ENCODE data around the gene MAP2K1. TPM values are rescaled to one million over a fixed set of nuclear protein-coding genes. Genes with fewer than 3 reads are reported as not detected.

MAP2K1 gene
- total and polyA plus RNA-seq, 9 of the 15 experiments (the other 6 are each of a cell fraction or from before 2014, with no cell fraction given): 7.5 to 58.3 (median 30.0) TPM

DNA sequence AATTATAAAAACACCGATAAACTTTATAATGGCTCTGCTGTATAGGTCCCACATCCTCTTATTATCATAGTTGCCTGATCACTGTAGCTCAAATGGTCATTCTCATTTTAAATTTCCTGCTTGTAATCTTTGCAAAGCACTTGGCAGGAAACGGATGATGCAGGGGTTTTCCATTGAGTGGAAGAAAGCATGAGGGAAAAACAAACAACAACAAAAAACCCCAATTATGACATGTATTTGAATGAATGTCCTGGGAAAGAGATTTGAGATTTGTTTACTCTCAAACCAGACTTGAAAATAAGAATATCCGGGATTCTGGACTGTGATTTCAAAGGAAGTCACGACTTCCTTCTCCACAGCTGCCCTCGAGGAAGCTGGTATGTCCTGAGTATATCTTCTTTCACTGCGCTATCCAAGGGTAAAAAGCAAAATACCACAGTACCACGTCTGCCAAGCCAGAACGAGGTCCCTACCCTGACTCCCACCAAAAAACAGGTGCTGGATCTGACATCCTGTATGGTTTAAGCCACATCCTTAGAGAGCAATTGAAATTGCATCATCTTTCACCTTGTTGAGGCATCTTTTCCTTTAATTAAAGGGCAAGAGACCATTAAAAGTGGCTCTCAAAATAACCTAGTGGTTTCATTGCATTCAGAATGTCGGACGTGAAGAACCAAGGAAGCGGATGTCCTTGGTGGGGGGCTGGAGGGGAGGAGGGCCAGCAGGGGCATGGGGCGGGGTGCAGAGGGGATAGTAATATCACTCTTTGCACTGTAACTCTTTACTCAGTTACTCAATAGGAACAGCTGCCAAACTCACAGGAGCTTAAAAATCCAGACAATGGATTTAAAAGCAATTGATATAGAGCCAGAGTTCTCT, 16.7 kb upstream of the MAP2K1 start (continued):
- TF ChIP-seq, protein P1, sequence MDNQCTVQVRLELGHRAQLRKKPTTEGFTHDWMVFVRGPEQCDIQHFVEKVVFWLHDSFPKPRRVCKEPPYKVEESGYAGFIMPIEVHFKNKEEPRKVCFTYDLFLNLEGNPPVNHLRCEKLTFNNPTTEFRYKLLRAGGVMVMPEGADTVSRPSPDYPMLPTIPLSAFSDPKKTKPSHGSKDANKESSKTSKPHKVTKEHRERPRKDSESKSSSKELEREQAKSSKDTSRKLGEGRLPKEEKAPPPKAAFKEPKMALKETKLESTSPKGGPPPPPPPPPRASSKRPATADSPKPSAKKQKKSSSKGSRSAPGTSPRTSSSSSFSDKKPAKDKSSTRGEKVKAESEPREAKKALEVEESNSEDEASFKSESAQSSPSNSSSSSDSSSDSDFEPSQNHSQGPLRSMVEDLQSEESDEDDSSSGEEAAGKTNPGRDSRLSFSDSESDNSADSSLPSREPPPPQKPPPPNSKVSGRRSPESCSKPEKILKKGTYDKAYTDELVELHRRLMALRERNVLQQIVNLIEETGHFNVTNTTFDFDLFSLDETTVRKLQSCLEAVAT (IDR thresholded peaks at IDR 0.05): no peak
- no peak for TF ChIP-seq CHD1 (IDR thresholded peaks at IDR 0.05; ENCODE audit: low read length)
- no peak for TF ChIP-seq GABPB2 (CRISPR knock-in tag; conservative IDR thresholded peaks at IDR 0.05)
- TF ChIP-seq SMARCB1 (IDR thresholded peaks at IDR 0.05; ENCODE audit: insufficient read length, low read depth): no peak
- TF ChIP-seq IRF2 (CRISPR knock-in tag; IDR thresholded peaks at IDR 0.05): no peak
- no peak for TF ChIP-seq MCM3 (IDR thresholded peaks at IDR 0.05)
- no peak for TF ChIP-seq ZNF324 (CRISPR knock-in tag; IDR thresholded peaks at IDR 0.05)
- TF ChIP-seq ZNF165 (CRISPR knock-in tag; IDR thresholded peaks at IDR 0.05; ENCODE audit: borderline replicate concordance): no peak
- TF ChIP-seq SNRNP70 (optimal IDR thresholded peaks at IDR 0.05; ENCODE audit: low read depth, low read length): no peak
- TF ChIP-seq ZNF589 (CRISPR knock-in tag; IDR thresholded peaks at IDR 0.05; ENCODE audit: low read depth): no peak
- no peak for TF ChIP-seq ZNF766 (CRISPR knock-in tag; conservative IDR thresholded peaks at IDR 0.05)
- TF ChIP-seq, protein P2, sequence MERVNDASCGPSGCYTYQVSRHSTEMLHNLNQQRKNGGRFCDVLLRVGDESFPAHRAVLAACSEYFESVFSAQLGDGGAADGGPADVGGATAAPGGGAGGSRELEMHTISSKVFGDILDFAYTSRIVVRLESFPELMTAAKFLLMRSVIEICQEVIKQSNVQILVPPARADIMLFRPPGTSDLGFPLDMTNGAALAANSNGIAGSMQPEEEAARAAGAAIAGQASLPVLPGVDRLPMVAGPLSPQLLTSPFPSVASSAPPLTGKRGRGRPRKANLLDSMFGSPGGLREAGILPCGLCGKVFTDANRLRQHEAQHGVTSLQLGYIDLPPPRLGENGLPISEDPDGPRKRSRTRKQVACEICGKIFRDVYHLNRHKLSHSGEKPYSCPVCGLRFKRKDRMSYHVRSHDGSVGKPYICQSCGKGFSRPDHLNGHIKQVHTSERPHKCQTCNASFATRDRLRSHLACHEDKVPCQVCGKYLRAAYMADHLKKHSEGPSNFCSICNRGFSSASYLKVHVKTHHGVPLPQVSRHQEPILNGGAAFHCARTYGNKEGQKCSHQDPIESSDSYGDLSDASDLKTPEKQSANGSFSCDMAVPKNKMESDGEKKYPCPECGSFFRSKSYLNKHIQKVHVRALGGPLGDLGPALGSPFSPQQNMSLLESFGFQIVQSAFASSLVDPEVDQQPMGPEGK (CRISPR knock-in tag; IDR thresholded peaks at IDR 0.05; ENCODE audit: borderline replicate concordance): no peak
- TF ChIP-seq, protein P3, sequence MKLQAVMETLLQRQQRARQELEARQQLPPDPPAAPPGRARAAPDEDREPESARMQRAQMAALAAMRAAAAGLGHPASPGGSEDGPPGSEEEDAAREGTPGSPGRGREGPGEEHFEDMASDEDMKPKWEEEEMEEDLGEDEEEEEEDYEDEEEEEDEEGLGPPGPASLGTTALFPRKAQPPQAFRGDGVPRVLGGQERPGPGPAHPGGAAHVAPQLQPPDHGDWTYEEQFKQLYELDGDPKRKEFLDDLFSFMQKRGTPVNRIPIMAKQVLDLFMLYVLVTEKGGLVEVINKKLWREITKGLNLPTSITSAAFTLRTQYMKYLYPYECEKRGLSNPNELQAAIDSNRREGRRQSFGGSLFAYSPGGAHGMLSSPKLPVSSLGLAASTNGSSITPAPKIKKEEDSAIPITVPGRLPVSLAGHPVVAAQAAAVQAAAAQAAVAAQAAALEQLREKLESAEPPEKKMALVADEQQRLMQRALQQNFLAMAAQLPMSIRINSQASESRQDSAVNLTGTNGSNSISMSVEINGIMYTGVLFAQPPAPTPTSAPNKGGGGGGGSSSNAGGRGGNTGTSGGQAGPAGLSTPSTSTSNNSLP (IDR thresholded peaks at IDR 0.05; ENCODE audit: borderline replicate concordance, low read depth, low read length): no peak
- TF ChIP-seq HDAC6 (IDR thresholded peaks at IDR 0.05; ENCODE audit: low read depth, low read length): no peak
- TF ChIP-seq CREBBP (IDR thresholded peaks at IDR 0.05; ENCODE audit: low read depth, low read length): no peak
- TF ChIP-seq BRD4 (IDR thresholded peaks at IDR 0.05): no peak
- no peak for TF ChIP-seq POLR2G (IDR thresholded peaks at IDR 0.05; ENCODE audit: low read depth, low read length)
- no peak for TF ChIP-seq ZNF586 (CRISPR knock-in tag; conservative IDR thresholded peaks at IDR 0.05)
- TF ChIP-seq, protein P4, sequence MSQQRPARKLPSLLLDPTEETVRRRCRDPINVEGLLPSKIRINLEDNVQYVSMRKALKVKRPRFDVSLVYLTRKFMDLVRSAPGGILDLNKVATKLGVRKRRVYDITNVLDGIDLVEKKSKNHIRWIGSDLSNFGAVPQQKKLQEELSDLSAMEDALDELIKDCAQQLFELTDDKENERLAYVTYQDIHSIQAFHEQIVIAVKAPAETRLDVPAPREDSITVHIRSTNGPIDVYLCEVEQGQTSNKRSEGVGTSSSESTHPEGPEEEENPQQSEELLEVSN (IDR thresholded peaks at IDR 0.05; ENCODE audit: borderline replicate concordance in 1 of 2, extremely low read depth in 1 of 2, insufficient read depth in 1 of 2, insufficient read length in 1 of 2, low read depth in 1 of 2, low read length in 1 of 2, poor library complexity in 1 of 2, severe bottlenecking in 1 of 2): peak in 1 of 2 experiments; percentile 60
- TF ChIP-seq TCFL5 (CRISPR knock-in tag; conservative IDR thresholded peaks at IDR 0.05): no peak
